H1 (cell line): ENCODE measurements around the gene TXNL4B.

Experiments used
- CHD2 ChIP-seq: IDR thresholded peaks from 2 replicates; pipeline ENCODE4 v1.6.1; 2012; ENCODE audit warnings: low read length, improper control_type of control experiment
- EZH2 ChIP-seq: fragments of 200-600 bp; sonication (generic); IDR thresholded peaks from 2 replicates; pipeline ENCODE4 v1.7.1; 2012; ENCODE audit warnings: low read depth, mild to moderate bottlenecking, moderate library complexity, low read length, inconsistent platforms; ENCODE audit not compliant: severe bottlenecking
- GABPA ChIP-seq: IDR thresholded peaks from 2 replicates; pipeline ENCODE4 v1.6.1; 2011; ENCODE audit warnings: mild to moderate bottlenecking, low read length, moderate library complexity, borderline replicate concordance; ENCODE audit not compliant: insufficient read depth
- HDAC6 ChIP-seq: IDR thresholded peaks from one replicate; pipeline ENCODE4 v1.7.1; 2012; ENCODE audit warnings: low read depth, mild to moderate bottlenecking, inconsistent platforms, low read length, moderate library complexity
- MAFK ChIP-seq: IDR thresholded peaks from 2 replicates; pipeline ENCODE4 v1.6.1; 2012; ENCODE audit warnings: low read depth, mild to moderate bottlenecking, improper control_type of control experiment, low read length
- POLR2AphosphoS5 ChIP-seq: IDR thresholded peaks from 2 replicates; pipeline ENCODE4 v1.6.1; 2011; ENCODE audit warnings: low read depth, low read length
- POU5F1 ChIP-seq: IDR thresholded peaks from 2 replicates; pipeline ENCODE4 v1.6.1; 2011; ENCODE audit warnings: low read depth, mild to moderate bottlenecking, low read length, moderate library complexity
- RAD21 ChIP-seq, 2 experiments: IDR thresholded peaks in 1 of 2; conservative IDR thresholded peaks in 1 of 2; 2 replicates each; pipeline ENCODE4 v1.6.1; 2011; ENCODE audit warnings: low read depth in 2 of 2, low read length in 2 of 2, improper control_type of control experiment in 1 of 2, inconsistent platforms in 1 of 2, mild to moderate bottlenecking in 1 of 2, moderate library complexity in 1 of 2
- RXRA ChIP-seq: IDR thresholded peaks from 2 replicates; pipeline ENCODE4 v1.6.1; 2011; ENCODE audit warnings: low read depth, mild to moderate bottlenecking, low read length, moderate library complexity; ENCODE audit not compliant: insufficient read depth
- USF2 ChIP-seq: IDR thresholded peaks from 2 replicates; pipeline ENCODE4 v1.6.1; 2011; ENCODE audit warnings: low read length, improper control_type of control experiment
- TF ChIP-seq, protein P1 (sequence below), 3 experiments: IDR thresholded peaks; 1 replicate in 2 of 3; 2 replicates in 1 of 3; pipeline versions ENCODE4 v1.5.1 to v1.6.1; 2011; ENCODE audit warnings: low read length in 3 of 3, mild to moderate bottlenecking in 3 of 3, inconsistent platforms in 2 of 3, low read depth in 1 of 3, moderate library complexity in 1 of 3; ENCODE audit not compliant: insufficient read depth in 1 of 3; ENCODE audit errors: control extremely low read depth in 1 of 3

DNA sequence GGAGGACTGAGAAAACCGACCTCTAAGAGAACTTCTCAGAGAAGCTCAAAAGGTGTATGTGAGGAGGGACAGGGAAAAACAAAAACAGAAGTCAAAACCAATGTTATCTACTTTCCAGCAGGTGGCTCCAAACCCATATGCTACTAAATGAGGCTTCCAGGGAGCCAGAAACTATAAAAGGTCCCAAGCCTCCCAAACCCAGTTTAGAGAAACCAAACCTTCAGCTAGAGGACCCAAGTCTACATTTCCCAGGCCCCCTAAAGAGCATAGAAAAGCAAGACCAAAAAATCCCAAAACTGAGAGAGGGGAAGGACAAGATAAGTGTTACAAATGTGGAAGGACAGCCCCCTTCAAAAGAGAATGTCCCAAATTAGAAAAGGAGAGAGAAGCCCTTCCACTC lies 26.7 kb downstream of the TXNL4B start:
- TF ChIP-seq USF2, result no peak
- peak; percentile 76 to 84 for TF ChIP-seq RAD21 (IDR thresholded peaks at IDR 0.05 in 1 of 2, conservative IDR thresholded peaks at IDR 0.05 in 1 of 2; ENCODE audit: low read depth in 2 of 2, low read length in 2 of 2)
- no peak for TF ChIP-seq CHD2
- TF ChIP-seq GABPA, result no peak
- no peak for TF ChIP-seq EZH2
- TF ChIP-seq, protein P1, sequence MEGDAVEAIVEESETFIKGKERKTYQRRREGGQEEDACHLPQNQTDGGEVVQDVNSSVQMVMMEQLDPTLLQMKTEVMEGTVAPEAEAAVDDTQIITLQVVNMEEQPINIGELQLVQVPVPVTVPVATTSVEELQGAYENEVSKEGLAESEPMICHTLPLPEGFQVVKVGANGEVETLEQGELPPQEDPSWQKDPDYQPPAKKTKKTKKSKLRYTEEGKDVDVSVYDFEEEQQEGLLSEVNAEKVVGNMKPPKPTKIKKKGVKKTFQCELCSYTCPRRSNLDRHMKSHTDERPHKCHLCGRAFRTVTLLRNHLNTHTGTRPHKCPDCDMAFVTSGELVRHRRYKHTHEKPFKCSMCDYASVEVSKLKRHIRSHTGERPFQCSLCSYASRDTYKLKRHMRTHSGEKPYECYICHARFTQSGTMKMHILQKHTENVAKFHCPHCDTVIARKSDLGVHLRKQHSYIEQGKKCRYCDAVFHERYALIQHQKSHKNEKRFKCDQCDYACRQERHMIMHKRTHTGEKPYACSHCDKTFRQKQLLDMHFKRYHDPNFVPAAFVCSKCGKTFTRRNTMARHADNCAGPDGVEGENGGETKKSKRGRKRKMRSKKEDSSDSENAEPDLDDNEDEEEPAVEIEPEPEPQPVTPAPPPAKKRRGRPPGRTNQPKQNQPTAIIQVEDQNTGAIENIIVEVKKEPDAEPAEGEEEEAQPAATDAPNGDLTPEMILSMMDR (IDR thresholded peaks at IDR 0.05; ENCODE audit: control extremely low read depth in 1 of 3, insufficient read depth in 1 of 3, low read depth in 1 of 3, low read length in 3 of 3), result peak in 2 of 3 experiments; percentile 61 to 73; a peak in 3 of 4 replicates
- TF ChIP-seq RXRA, result no peak
- no peak for TF ChIP-seq MAFK
- TF ChIP-seq POLR2AphosphoS5, result no peak
- no peak for TF ChIP-seq POU5F1
- TF ChIP-seq HDAC6, result no peak
